Stimulated activated CD4-positive, alpha-beta T cell treated with anti-CD3 and anti-CD28 coated beads, Interleukin-1b, Interleukin-23, amount 100 ng/mL, for 24 hours (primary cell): ENCODE measurements around the gene C1QTNF12.
A peak's percentile ranks its signal among the peaks of the same experiment; 100 is the strongest.

Experiments used
- DNase-seq, 4 experiments: peaks; one replicate each; pipeline ENCODE4 v3.0.0-alpha.2; 2020; ENCODE audit warnings: low read depth in 4 of 4, low spot score in 1 of 4

The C1QTNF12 gene

DNA sequence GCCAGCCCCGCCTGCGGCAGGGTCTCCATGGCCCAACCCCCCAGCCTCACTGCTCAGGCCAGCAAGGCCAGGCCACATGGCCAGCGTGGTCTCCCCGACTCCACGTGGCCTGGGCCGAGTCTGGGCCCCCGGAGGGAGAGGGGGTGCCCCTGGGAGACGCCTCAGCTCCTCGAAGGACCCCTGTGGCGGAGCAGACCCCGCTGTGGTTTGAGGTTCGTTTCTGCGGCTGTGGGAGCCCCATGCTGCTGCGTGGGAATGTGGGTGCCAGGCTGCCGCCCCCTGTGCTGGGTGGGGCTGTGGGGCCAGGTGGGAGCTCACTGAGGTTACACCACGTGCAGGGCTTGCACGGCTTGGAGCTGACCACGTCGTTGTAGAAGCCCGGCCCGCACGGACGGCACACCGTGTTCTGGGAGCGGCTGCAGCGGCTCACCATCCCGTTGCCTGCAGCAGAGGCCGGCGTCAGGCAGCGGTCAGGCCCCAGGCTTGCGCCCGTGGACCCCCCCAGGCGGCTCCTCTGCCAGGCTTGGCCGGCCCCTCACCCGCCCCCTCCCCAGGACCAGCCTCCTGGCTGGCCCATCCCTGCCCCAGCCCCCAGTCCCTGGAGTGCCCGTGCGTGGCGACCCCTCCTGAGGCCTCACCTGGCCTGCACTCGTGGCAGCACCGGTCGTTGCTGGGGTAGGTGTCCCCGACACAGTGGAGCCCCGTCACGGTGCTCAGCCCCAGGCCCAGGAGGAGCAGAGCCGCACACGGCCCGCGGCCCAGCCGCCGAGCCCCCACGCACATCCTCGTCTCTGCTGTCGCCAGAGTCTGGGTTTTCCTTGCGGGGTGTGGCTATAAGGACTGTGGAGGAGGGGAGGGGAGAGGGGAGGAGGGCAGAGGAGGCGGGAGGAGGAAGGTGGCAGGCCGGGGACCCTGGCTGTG is 32.9 kb downstream of the C1QTNF12 start, which contains the start of gene TNFRSF4:
TSS of gene TNFRSF4 (minus strand) at position 809 of the 921 bp plus-strand sequence. CDS start at position 783, 26 bp downstream.
- peak in 1 of 4 experiments; percentile 59 for DNase-seq

DNA sequence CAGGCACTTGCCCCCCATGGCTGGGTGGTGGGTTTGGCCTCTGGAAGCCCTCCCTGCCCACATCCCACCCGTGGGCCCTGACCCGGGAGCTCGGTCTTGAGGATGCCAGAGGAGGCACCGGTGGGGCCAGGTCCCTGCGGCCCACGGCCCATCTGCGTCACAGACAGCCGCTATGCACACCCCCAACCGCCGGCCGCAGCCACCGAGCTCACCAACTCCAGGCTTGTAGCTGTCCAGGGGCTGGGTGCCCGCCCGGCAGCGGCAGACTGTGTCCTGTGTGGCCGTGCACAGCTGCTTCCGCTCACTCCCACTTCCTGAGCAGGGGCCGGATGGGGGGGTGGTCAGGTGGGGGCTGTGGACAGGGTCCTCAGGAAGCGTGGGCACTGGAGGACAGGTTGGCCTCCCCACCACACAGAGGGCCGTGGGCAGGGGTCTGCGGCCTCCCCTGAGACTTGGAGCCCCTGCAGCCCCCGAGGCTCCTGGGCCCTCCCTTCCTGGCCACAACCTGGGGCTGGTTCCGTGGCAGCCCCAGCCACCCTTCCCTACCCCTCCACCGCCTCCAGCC is 33.7 kb downstream of the C1QTNF12 start:
- peak in 1 of 4 experiments; percentile 42 for DNase-seq

DNA sequence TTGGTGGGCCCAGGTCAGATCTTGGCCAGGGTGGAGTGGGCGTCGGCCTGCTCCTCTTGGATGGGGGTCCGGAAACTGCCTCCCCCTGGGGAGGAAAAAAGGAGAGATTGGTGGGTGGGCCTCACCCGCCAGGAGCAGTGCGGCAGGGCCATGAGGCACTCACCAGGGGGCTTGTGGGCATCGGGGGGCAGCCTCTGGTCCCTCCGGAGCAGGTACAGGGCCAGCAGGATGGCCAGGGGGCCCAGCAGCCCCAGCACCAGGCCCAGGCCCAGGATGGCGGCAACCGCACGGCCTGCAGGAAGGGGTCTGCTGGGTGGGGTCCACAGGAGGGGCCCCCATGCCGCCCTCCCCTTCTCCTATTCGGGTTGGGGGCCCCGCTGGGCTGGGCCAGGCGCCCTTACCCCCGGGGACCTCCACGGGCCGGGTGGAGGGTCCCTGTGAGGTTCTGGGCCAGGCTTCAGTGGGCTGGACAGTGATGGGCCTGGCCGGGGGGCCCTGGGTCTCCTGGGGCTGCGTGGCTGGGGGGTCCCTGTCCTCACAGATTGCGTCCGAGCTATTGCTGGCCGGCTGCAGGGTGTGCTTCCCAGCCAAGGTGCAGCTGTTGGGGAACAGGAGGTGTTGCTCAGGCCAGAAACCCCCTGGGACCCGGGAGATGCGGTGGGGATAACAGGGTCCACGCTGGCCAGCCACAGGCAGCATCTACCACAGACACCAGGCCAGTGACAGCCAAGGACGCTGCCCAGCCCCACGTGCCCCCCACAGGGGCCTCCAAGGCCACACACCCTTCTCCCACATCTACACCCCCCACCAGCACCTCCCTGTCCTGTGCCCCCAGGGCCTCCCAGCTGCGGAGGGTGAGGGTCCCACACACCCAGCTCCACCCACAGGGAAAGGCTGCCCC is 34.7 kb downstream of the C1QTNF12 start:
- no peak for DNase-seq

DNA sequence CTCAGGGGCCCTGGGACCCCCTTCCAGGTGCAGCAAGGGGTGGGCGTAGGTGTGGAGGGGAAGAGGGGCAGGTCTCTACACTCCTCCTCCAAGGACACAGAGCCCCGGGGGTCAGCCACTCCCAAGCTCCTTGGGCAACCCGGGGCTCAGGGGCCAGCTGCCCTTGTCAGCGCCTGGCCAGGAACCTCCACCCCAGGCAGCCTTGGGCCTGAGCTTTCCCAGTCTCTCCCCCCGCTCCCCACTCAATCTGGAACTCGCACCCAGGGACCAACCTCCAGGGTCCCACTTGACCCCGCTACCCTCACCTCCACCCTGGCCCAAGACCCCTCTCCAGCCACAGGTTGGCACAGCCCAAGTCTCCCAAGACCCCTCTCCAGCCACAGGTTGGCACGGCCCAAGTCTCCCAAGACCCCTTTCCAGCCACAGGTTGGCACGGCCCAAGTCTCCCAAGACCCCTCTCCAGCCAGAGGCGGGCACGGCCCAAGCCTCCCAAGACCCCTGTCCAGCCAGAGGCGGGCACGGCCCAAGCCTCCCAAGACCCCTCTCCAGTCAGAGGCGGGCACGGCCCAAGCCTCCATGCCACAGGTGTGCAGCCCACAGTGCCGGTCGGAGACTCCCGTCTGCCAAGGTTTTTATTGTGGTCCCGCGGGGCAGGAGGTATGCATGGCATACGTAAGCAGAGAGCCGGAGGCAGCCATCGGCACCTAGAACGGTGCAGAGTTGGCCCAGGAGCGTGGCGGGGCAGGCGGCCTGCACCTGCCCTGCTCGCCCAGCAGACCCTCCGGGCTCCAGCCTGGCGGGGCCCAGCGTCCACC is 35.6 kb downstream of the C1QTNF12 start:
- DNase-seq, result no peak

DNA sequence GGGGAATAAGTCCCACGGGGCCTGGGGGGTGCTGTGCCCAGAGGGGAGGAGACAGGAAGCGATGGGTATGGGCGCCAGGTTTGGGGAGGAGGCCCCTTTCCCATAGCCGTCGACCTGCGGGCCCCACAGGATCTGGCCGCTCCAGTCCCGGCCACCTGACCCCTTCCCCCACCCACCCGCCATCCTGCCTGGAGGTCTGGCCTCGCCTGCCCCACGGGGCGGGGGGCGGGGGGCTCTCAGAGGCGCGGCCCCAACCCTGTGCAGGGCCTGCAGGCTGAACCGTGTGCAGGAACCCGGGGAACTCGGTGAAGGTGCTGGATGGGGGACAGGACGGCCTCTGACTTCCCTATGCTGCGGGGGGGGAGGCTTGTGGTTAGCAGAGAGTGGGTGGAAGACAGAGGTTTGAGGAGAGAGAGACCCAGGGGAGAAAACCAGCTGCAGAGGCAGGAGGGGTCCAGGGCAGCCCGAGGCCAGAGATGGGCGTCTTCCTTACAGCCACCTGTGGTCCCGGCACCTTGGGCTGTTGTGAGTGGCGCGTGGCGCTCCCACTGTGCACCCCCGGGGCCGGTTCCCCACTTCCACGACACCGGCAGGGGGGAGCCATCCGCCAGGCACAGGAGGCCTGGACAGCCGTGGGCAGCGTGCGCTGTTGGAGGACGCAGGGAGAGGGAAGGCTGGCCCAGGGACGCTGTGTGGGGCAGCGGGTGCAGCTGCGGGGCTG is 37.6 kb downstream of the C1QTNF12 start:
- DNase-seq, result peak in 1 of 4 experiments; percentile 52

DNA sequence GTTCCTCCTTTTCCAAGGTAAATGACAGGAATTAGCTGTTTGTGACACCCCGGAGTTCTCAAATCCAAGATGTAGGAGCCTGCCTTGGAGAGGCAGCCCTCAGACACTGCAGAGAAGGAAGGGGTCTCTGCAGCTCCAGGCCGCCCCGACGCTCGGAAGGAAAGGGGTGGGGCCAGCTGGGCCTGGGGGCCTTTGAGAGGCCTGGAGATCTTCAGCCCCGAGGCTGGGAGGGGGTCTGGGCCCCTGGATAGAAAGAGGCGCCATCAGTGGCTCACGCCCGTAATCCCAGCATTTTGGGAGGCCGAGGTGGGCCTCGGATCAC is 39.0 kb downstream of the C1QTNF12 start:
- DNase-seq, result no peak

DNA sequence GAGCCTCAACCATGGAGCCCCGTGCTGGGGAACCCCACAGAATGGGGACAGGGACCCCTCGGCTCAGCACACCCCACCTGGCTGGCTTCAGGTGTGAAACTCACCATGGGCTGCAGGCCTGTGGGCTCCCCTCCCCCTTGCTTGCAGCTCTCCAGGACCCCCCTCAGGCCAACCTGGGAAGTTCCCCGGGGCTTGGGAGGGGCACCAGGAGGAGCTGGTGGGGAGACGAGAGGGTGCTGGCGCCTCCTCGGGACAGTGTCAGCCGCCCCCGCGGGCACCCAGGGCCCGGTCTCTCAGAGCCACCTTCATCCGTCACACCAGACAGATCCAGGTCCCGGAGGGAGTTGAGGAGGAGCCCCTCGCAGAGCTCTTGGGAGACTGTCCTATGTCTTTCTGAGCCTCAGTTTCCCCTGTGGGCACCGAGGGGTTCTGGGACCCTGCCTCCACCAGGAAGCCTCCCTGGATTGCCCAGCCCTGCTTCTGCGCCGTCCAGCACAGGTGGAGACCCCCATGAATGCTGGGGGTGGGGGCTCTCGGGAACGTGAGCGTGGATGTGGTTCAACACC is 39.5 kb downstream of the C1QTNF12 start:
- no peak for DNase-seq

DNA sequence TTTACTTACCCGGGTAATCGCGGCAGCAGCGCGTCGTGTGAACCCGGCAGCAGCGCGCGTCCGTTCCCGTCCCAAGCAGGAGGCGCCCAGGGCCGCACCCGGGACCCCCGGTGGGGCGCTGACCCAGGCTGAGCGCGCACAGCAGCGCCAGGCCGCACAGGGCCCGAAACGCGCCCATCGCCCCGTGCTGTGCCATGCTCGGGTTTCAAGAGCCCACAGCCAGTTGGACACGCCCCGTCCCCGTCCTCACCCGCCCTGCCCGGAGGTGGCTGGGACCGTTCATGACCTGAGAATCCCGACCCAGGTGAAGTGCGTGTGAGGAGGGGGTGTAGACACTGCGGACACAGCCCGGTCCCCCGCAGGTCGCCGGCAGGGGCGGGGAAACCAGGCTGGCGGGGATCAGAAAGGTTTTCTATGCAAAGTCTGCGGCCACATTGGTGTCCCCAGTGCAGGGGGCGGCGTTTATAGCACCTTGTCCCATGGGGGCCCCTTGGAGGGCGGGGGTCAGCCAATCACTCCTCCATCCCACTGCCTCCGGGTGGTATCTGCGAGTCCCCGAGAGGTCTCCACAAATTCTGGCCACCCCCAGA is 40.1 kb downstream of the C1QTNF12 start, which contains the start of gene TNFRSF18:
TSS of gene TNFRSF18 (minus strand) at position 217 of the 590 bp plus-strand sequence. CDS start at position 196, 21 bp downstream.
- peak in 1 of 4 experiments; percentile 49 for DNase-seq

DNA sequence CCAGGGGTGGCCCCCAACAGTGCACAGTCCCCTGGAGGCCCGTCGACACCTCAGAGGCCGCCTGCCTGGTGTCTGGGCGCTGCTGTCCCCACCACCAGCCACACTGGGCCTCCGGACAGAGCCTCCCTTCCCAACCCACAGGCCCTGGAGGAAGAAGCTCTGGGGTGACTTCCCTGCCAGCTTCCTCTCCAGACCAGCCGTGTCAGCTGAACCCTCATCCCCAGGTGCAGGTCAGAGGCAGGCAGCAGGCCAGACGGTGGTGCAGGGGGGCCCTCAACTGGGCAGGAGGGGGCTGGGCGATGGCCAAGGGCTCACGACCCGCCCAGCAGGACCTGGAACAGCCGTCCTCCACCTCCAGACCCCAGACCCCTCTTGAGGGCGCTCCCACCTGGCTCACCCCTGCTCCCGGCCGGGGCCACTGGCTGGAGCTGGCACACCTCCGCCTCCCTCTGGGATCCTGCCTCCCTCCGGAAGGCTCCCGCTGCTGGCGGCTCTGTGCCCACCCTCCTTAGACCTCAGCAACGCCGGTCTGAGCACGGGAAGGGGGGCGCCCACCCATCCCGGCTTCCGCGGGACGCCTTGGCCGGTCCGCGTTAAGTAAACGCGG is 40.6 kb downstream of the C1QTNF12 start:
- no peak for DNase-seq

DNA sequence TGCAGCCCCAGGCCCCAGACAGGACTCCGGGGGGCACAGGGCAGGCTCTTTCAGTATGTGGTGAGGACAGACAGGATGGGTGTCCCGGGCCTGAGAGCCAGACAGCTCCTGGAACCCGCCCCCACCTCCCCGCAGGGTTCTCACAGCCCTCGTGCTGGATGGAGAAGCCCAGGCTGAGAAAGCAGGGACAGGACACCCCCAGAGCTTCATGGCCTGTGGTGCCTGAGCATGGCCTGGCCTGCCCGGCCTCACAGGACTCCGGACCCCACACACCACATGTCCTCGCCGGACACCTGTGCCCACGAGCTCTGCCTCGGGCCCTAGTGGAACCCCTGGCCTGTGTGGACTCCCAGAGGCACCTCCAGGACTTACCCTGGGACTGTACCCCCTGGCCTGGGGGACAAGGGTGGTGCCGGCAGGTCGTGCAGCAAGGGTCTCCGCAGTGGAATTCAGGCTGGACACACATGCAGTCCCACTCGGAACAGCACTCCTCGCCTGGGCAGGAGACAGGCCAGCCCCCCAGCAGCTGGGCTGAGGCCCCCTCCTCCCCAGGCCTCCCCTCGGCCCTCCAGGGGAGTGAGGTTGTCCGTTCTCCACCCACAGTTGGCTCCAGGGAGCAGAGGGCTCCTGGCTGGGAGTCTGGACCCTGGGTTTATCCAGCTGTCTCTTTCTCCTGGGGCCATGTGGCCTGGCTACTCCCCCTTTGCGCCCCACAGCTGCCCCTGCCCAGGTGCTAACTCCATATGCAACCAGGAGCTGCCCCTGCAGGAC is 41.3 kb downstream of the C1QTNF12 start:
- DNase-seq, result no peak

DNA sequence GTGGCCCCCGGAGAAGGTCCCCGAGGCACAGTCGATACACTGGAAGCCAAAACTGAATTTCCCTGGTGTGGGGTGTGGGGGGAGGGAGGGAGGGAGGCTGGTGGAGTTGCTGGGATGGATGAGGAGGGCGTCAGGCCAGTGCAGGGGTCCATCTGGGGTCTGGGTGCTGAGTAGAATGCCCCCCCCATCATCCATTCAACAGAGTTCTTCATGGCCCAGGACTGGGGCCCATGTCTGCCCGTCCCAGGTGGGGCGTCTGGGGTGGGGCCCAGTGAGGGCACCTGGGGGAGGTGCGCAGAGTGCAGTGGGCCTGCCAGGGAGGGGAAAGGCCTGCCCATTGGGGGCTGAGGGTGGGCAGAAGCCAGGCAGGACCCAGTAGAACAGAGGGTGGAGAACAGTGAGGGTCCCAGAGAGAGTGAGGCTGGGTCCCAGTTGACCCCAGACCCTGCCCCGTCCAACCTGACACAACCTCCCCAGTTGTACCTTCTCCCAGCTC is 42.0 kb downstream of the C1QTNF12 start:
- no peak for DNase-seq

DNA sequence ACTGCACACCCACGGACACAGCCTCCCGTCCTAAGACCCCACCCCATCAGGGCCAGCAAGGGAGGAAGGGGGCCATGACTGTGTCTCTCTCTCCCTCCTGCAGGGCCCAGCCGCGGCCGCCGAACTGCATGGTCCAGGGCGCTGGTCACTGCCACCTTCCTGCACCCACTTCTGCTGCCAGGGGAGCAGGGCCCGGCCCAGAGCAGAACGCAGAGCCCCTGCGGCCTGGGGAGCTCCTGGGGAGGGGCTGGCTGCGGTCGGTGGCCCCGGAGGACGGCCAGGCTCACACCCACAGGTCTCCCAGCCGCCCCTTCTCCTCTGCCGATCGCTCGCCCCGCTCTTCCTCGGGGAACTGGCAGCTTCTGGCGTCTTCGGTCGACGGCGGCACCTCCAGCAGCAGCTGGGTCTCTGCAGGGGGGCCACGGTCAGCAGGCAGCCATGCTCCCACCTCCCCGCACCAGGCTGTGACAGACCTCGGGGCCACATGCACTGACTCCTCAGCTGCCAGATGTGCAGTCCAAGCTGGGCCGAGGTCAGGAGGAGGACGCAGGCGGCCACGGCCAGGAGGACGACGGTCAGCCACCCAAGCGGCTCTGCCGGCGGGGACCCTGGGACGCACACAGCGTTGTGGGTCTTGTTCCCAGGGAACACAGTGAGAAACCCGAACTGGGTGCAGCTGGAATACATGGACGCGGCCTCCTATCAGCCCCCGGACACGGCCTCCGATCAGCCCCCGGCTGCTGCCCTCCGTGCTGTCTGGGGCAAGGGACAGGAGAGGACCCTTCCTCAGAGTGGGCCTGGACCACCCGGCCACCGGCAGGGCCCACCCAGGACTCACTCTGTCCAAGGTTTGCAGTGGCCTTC is 42.7 kb downstream of the C1QTNF12 start:
- no peak for DNase-seq

DNA sequence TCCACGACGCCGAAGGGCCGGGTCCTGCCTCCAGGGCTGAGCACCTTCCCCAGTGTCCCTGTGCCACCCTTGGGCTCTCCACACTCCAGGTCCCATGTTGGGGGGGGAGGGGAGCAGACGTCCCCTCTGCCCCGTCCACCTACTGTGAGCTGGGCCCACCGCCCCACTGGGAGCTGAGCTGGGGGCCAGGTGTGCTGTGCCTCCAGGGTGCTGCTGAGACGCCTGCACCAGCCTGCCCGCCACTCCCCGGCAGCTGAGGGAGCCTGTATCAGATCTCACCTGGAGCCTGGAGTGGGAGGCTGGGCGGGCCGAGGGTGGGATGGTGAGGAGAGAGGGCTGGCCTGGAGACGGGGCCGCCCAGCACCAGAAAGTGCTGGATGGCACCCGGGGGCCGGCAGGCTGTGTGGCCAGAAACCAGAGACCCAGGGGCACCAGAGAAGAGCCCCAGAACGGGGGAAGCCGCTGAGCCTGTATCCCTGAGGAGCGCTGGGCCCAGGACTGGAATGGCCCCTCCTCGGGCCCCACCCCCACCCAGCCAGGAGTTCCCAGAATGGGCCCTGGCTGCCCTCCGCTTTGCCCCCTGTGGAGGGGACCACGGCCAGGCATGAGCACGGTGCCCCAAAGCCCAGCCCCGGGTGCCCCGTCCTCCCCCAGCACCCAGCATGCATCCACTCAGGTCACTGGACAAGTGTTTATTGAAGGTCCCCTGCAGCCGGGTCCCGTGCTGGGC is 43.5 kb downstream of the C1QTNF12 start:
- DNase-seq, result no peak

DNA sequence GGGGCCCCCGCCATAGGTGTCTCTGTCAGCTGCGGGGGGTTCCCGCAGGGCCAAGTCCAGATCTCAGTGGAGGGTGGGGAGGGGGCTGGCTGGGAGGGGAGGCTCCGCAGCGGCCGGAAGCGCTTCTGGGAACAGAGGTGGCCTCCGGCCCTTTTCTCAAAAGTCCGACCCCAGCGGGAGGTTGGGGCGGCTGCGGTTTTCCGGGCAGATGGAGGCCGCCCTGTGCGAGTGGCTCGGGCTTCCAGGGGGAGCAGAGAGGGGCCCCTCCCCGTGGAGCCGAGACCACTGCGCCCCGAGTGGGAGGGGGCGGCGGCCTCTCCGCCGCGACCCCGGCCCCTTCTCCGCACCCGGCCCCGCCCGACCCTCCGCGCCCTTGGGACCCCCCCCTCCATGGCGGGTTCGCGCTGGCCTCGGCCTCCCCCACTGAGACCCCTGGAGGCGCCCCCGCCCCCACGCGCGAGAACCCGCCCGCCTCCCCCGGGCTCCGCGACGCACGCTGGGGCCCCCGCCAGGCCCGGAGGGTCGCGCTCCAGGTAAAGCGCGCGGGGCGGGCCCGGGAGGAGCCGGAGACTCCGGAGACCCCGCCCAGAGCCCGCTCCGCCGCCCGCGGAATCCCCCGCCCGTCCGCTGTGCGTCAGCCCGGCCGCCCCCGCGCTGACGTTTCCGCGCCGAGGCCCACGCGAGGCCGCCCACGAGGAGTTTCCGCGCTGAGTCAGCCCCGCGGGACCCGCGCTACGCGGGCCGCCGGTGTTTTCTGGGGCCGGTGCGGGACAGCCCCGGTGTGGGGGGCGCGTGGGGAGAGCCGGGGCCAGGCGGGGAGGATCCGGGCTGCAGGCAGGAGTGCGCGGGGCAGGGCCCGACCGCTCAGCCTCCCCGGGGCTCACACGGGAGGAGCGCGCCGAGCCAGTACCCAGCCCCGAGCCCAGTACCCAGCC is 45.4 kb downstream of the C1QTNF12 start:
- DNase-seq, result peak; percentile 77 to 87 (median 86)
